Measurements from ENCODE around the gene CALHM3.
"Not testable (repeated sequence)": the region's sequence is repeated elsewhere in the genome, so short reads cannot be mapped to it uniquely, and the experiment has no call there.

Gene CALHM3

GRCh38 chr10:103502849-103503660 is 24.0 kb upstream of the CALHM3 start:
- no peak for DNase-seq (ENCODE audit: low spot score)

- no peak for DNase-seq (ENCODE audit: low spot score)
Measured at GRCh38 chr10:103501186-103501585, 22.1 kb upstream of the CALHM3 start.

DNA sequence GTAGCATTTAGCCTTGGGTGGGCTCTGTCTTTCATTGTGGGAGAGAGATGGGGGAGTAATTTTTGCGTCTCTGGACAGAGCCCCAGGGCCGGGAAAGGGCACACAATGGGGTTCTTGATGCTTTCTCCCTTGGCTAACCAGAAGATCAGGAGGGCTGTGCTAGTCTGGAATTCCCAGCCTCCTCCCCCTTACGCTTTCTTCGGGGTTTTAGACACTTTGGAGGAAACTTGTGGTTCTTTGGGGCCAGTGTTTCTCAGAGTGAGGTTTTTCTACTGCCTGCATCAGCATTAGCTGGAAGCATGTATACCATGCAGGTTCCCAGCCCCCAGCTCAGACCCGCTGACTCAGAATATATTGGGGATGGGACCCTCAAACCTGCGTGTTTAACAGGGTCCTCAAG is 21.4 kb upstream of the CALHM3 start:
- no peak for DNase-seq (ENCODE audit: low spot score)

DNA sequence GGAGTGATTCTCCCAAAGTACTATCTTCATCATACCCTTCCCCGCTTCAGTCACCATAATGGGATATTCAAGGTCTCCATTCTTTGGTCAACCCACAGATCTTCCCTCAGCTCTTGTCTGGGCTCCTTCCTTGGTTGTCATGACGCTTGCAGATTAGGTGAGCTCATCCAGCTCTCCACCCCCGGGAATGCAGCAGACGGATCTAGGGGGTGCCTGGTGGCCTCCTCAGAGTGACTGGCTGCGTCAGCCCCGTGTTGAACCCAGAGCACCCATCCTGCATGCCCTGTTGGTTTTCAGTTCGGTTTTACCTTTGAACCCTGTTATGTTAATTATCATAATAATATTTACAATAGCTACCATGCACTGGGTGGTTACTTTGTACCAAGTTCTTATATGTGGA is 20.8 kb upstream of the CALHM3 start:
- DNase-seq (ENCODE audit: low spot score): no peak

- no peak for DNase-seq (ENCODE audit: low spot score)
Measured at GRCh38 chr10:103498936-103499638, 20.0 kb upstream of the CALHM3 start.

DNA sequence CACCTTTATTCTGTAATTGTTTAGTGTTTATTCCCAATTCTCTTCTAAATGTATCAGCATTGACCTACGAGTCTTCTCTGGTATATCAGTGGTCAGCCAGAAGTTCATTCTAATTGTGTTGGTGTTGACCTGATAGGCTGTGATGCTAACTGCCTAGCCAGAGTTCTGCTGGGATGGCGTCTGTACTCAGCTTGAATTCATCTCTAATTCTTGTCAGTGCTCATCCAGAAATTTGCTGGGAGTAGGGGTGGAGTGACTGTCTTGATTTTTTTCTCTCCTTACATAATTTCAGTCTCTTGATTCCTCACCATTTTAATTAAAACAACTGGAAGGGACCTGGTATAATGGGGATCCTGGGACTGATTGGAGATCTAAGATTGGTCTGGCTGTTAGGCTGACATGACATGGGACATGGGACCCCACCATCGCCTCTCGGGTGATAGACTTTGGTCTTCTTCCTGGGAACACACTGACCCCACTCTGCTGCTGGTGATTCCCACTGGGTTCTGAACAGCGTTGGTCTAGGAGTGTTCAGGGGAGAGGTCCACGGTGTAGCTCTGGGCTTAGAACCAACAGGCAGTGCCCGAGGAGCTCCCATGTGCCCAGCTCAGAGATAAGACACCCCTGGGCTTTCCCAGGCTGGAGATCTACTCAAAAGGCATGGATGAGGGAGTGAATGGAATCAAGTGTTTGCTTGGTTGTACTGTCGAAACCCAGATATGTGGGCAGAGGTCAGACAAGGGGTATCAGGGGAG is 18.3 kb upstream of the CALHM3 start:
- DNase-seq (ENCODE audit: low spot score): no peak

- DNase-seq (ENCODE audit: low spot score): no peak
Measured at GRCh38 chr10:103495321-103495720, 16.3 kb upstream of the CALHM3 start.

- DNase-seq (ENCODE audit: low spot score): no peak
Measured at GRCh38 chr10:103493916-103494877, 15.2 kb upstream of the CALHM3 start.

DNA sequence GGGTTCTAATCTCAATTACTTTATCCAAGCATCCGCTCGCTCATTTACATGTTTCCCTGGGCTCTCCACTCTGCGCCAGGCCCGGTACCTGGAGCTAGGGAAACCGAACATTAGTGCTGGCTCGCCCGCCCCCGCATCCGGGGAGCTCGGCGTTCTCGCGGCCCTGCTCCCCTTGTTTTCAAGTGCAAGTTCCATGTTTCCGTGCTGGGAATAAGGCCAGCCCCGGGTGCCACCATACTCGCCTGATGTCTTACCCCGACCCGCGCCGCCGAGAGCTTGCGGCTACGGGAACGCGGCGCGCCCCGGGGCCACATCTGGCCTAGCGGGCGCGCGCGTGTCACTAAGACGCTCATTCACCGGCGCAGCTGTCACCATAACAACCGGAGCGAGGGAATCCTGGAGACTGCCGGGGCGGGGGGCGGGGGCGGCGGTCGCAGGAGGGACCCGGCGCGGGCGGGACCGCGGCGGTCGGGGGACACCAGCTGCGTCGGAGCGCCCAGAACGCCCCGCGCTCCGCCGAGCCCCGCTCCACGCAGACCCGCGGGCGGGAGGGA is 14.4 kb upstream of the CALHM3 start, which contains the start of gene NEURL1:
Gene NEURL1, plus strand, starts transcription at position 344 of the 554 bp plus-strand sequence. CDS start 683 bp downstream, outside the sequence.
- DNase-seq (ENCODE audit: low spot score): no peak

GRCh38 chr10:103492655-103493261 is 13.7 kb upstream of the CALHM3 start:
- DNase-seq (ENCODE audit: low spot score): no peak

GRCh38 chr10:103491729-103492364 is 12.8 kb upstream of the CALHM3 start:
- DNase-seq (ENCODE audit: low spot score): no peak

- DNase-seq (ENCODE audit: low spot score): no peak
Measured at GRCh38 chr10:103490986-103491314, 11.9 kb upstream of the CALHM3 start.

GRCh38 chr10:103487410-103487708 is 8.3 kb upstream of the CALHM3 start:
- DNase-seq (ENCODE audit: low spot score): no peak

GRCh38 chr10:103486635-103487409 is 7.8 kb upstream of the CALHM3 start:
- DNase-seq (ENCODE audit: low spot score): not testable (repeated sequence)

DNA sequence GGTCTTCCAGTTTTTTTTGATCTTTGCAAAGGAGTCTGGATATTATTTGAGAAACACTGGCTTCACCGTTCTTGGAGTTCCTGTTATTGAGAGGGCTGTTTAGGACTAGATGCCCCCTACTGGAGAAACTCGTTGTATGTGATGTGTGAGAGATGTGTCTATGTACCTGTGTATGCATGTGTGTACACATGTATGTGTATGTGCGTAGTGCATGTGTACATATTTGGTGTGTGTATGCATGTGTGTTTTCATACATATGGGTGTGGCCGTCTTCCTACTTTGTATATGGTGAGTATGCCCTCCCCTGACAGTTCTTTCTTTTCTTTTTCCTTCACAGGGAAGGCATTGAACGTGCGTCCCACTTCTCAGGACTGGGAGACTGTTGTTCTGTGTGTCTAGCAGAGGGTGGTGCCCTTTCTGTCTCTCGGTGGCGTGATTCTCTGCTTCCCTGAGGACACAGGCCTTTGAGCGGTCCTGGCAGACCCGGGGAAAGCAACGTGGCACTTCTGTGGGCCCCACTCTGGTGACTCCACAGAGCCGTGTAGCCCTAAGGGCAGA is 3.0 kb upstream of the CALHM3 start:
- peak; percentile 90 for DNase-seq (ENCODE audit: low spot score)

GRCh38 chr10:103480521-103480920 is 1.5 kb upstream of the CALHM3 start:
- no peak for DNase-seq (ENCODE audit: low spot score)

DNA sequence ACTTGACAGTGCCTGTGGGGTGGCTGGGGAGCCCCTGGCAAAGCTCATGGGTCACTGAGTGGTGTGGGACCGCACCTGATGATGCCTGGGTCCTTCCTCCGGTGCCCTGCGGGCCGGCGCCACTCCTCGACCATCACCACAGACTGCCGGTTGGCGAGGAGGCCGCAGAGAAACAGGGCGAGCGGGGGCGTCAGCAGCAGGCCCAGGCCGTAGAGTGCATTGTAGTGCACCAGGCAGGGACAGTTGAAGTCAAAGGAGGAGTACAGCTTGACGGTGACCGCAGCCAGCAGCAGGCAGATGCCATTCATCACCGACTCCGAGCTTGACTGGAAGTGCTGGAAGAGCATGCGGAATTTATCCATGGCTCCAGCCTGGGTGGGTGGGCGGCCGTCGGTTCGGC is 369 bp downstream of the CALHM3 start:
- DNase-seq (ENCODE audit: low spot score): no peak

DNA sequence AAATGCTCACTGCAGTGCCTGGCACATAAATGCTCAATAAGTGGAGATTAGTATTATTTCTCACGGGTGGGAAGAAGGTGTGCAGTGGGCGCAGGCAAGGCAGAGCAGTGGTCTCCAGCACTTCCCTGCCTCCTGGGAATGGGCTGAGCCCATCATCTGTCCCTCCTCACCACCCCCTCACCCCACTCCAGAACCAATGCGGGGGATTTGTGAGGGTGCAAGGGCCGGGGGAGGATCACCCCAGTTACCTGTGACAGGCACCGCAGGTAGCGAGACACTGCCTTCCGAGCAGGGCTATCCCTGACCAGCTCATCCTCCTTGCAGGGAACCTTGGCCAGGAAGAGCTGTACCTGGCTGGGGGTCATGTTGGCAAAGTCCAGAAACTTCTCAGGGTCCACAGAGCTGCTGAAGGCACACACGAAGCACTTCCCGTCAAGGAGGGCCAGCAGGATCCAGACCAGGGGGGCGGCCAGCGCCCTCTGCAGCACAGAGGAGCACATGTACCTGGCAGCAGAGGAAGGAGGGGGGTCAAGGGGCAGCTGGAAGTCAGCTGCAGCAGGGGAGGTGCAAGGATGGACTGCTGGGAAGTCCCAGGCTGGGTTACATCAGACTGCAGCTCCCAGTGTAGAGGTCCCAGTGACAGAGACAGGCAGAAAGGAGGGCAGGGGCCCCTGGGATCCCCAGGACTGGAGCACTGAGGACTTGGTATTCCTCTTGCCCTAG is 2.8 kb downstream of the CALHM3 start:
- peak; percentile 84 for DNase-seq (ENCODE audit: low spot score)

GRCh38 chr10:103475437-103475836 is 3.6 kb downstream of the CALHM3 start:
- no peak for DNase-seq (ENCODE audit: low spot score)
